Amygdala (tissue), 56 donors: ENCODE results near the gene ATP6V1G2.
A peak's percentile ranks its signal among the peaks of the same experiment; 100 is the strongest.

Experiments
- DNase-seq, 56 donors: peaks; one replicate each; lab custom pipeline; 2025; lab: John Stamatoyannopoulos, UW

Gene ATP6V1G2

DNA sequence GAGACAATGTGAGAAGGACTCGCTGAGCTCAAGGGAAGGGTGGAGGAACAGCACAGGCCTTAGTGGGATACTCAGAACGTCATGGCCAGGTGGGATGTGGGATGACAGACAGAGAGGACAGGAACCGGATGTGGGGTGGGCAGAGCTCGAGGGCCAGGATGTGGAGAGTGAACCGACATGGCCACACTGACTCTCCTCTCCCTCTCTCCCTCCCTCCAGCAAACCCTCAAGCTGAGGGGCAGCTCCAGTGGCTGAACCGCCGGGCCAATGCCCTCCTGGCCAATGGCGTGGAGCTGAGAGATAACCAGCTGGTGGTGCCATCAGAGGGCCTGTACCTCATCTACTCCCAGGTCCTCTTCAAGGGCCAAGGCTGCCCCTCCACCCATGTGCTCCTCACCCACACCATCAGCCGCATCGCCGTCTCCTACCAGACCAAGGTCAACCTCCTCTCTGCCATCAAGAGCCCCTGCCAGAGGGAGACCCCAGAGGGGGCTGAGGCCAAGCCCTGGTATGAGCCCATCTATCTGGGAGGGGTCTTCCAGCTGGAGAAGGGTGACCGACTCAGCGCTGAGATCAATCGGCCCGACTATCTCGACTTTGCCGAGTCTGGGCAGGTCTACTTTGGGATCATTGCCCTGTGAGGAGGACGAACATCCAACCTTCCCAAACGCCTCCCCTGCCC lies 30.6 kb upstream of the ATP6V1G2 start:
- DNase-seq, result no peak

- no peak for DNase-seq
These were observed 29.7 kb upstream of the ATP6V1G2 start for GRCh38 chr6:31575952-31576685.

DNA sequence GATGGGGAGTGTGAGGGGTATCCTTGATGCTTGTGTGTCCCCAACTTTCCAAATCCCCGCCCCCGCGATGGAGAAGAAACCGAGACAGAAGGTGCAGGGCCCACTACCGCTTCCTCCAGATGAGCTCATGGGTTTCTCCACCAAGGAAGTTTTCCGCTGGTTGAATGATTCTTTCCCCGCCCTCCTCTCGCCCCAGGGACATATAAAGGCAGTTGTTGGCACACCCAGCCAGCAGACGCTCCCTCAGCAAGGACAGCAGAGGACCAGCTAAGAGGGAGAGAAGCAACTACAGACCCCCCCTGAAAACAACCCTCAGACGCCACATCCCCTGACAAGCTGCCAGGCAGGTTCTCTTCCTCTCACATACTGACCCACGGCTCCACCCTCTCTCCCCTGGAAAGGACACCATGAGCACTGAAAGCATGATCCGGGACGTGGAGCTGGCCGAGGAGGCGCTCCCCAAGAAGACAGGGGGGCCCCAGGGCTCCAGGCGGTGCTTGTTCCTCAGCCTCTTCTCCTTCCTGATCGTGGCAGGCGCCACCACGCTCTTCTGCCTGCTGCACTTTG lies 29.0 kb upstream of the ATP6V1G2 start, which contains the start of gene TNF:
TSS of gene TNF (plus strand) at position 231 of the 567 bp plus-strand sequence. CDS start at position 408, 177 bp downstream.
- DNase-seq, result peak in 12 of 56 donors; percentile 5 to 44 (median 22)

- no peak for DNase-seq
These were observed 28.0 kb upstream of the ATP6V1G2 start for GRCh38 chr6:31574106-31575061.

DNA sequence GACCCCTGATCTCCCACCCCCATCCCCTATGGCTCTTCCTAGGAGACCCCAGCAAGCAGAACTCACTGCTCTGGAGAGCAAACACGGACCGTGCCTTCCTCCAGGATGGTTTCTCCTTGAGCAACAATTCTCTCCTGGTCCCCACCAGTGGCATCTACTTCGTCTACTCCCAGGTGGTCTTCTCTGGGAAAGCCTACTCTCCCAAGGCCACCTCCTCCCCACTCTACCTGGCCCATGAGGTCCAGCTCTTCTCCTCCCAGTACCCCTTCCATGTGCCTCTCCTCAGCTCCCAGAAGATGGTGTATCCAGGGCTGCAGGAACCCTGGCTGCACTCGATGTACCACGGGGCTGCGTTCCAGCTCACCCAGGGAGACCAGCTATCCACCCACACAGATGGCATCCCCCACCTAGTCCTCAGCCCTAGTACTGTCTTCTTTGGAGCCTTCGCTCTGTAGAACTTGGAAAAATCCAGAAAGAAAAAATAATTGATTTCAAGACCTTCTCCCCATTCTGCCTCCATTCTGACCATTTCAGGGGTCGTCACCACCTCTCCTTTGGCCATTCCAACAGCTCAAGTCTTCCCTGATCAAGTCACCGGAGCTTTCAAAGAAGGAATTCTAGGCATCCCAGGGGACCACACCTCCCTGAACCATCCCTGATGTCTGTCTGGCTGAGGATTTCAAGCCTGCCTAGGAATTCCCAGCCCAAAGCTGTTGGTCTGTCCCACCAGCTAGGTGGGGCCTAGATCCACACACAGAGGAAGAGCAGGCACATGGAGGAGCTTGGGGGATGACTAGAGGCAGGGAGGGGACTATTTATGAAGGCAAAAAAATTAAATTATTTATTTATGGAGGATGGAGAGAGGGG lies 27.1 kb upstream of the ATP6V1G2 start:
- DNase-seq, result no peak

- DNase-seq, result no peak
These were observed 25.9 kb upstream of the ATP6V1G2 start, which contains the start of gene LTA for GRCh38 chr6:31572041-31572911. Gene LTA, plus strand, starts transcription at chr6:31572289. Its CDS starts 454 bp downstream, at chr6:31572743.

DNA sequence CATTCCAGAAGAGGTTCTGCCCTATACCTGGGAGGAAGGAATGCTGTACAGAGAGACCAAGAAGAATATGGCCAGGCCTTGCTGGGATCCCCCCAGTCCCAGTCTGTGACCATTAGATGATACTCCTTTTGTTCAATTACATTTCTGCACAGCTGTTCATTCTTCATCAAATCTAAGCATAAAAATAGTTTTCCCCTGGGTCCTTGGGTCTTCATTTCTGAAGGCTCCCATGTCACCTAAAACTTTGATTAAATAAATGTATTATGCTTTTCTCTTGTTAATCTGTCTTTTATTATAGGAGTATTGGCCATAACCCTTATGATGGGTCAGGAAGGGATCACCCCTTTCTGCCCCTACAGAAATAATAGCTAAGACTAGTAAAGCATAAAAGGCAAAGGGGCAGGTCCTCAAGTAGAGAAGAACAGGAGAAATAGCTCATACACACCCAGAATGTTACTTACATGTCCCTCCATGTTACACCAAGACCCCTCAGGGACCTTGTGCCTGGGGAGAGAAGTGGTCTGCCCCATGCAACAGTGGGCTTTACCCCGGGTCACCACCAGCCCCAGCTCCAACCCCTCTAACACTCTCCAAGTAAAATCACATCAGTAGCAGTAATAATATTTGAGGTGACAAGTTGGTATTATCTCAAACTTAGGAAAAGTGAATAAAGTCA lies 23.6 kb upstream of the ATP6V1G2 start:
- DNase-seq, result no peak

DNA sequence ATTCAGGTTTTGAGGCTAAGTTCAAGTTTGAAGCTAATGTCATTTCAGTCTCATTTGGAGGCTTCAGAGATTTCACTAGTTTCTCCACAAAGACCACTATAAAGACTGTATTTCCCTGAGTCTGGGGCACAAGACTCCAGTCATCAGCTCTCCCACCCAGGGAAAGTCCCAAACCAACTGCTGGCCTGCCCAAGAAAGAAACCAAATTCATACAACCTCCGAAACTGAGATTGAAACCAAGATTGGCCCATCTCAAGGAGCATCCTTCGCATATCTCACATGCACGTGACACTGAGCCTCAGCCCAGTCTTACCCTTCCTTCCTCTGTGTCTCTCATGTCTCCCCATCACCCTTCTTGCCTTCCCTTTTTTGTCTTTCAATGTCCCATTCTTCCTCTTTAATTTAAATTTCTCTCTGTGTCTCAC lies 22.1 kb upstream of the ATP6V1G2 start:
- peak in 1 of 56 donors; percentile 14 for DNase-seq

DNA sequence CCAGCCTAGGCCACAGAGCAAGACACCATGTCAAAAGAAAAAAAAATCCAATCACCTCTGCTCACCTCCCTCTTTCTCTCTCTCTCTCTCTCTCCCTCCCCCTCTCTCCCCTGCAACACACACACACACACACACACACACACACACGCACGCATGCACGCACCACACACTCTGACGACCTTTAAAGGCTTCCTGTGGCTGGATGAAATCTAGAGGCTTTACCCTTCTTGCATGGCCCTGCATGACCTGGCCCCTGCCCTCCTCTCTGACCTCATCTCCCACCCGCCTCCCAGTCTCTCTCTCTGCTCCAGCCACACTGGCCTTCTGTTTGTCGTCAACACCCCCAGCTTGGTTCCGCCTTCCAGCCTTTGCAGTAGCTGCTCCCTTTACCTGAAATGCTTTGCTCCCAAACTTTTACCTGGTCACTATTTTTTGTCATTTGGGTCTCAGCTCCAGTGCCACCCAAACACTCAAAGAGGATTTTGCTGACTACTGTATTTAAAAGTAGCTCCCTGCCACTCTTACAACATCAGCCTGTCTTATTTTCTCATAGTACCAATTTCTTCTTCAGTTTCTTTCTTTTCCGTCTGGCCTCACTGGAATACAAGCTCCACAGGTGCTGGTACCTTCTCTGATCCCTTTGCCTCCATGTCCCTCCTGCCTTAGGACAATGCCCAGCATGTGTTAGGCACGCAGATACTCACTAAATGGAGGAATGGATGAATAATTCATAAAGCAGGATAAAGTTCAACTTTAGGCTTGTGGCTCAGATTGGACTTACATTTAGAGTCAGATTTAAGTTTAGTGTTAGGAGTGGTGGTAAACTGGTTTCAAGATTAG lies 21.3 kb upstream of the ATP6V1G2 start:
- no peak for DNase-seq

DNA sequence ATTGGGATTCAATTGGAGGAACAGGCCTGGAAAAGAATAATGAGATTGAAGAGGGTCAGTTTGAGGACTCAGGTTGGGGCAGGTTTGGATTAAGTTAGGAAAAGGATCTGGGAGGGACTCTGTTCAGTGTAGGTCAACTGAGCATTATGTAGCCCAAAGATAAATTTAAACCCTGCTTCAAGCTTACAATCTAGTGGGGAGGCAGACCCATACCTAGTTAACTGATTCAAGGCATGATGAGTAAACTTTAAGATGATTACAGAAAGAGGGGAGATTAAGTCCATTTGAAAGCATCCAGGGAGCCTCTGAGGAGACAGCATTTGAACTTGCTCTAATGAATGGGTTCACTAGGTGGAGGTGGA lies 14.3 kb upstream of the ATP6V1G2 start:
- no peak for DNase-seq

DNA sequence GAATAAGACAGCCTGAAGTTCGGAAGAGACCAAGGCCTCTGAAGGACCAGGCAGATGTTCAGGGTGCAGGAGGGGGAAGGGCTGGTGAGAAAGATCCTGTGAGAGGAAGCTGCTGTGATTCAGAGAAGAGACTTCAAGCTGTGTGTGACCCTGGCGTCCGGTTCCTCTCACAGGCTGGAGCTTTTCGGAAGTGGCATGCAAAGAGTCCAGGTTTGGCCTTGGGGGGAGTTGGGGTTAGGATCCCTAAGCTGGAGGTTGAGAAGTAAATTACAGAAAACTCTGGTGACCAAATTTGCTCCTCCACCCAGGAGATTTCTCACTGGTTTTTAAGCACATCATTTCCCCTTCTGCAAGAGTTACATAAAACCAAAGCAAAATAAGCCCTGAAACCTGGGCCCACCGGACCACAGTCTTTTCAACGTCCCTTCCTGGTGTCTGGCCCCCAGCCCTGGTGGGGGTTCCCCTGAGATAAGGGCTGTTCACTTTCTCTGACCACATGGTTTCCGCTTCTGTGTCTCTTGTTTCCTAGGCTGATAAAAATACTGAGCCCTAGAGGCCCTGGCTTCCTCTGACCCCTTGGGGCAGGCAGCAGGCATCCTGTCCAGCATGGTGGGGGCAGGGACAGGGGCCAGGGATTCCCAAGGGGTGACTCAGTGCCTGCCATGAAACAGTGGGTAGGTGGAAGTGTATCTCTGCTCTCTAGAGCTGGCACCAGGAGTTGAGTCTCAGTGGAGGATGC lies 13.7 kb upstream of the ATP6V1G2 start:
- DNase-seq, result peak in 16 of 56 donors; percentile 6 to 63 (median 16)

DNA sequence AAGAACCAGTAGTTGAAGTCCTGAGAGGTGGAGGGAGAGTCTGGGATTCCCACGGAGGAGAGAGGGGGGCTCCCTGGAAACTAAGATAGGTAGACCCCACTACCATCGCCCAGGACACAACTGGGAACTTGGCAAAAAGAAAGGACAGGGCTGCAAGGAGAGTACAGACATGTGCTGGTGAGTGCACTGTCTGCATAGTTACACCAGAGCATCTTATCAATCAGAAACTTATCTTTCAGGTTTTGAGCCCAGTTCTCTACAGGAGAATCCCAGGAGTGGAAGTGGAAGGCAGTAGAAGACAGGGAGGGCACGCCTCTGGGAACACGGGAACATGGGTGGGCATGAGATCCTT lies 13.2 kb upstream of the ATP6V1G2 start:
- no peak for DNase-seq

DNA sequence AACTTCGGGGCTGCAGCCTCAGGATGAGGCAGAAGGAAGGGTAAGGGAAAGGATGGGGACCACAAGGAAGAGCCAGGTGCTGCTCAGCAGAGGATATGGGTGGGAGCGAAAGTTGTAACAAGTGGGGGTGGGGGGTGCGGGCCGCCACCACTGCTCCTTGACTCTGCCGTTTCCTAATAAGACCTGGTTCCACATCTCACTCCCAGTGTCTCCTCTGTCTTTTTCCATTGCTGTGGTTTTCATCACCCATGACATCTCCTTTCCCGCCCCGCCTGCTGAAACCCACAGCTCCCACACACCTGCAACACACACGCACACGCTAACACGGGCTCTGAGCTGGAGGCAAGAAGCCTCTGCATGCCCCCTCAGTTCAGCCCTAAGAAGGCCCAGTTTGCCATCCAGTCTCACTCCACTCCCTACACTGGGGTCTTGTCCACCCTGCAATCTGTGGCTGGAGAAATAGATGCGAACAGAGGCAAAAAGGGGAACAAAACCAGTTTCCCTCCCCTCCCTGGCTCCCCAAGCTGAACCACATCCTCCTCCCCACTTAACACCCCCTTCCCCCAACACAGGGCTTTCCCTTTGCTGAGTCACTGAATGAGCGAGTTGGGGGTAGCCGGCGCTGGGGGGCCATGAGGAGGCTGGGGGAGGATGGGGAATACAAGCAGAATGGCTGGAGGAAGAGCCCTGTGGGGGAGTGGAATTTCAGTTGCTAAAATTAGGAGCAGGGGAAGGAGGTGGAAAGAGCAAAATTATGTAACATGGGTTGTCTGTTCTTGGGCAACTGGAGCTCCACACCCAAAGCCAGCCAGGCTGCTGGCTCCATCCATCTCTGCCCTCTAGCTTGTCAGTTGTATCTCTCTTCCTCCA lies 12.5 kb upstream of the ATP6V1G2 start:
- peak in 25 of 56 donors; percentile 5 to 69 (median 25) for DNase-seq

DNA sequence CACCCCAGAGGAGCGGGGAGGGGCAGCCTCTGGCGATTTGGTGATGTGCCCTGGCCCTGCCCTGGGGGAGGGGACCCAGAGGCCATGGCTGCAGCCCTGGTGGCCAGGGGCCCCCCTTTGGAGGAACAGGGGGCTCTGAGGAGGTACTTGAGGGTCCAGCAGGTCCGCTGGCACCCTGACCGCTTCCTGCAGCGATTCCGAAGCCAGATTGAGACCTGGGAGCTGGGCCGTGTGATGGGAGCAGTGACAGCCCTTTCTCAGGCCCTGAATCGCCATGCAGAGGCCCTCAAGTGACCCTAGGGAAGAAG lies 11.9 kb upstream of the ATP6V1G2 start:
- DNase-seq, result no peak
